ENCODE results near the gene TUBA1C. TPM values are rescaled to one million over a fixed set of nuclear protein-coding genes. Genes with fewer than 3 reads are reported as not detected.

The TUBA1C gene
- total and polyA plus RNA-seq, 9 of the 15 experiments (the other 6 are each of a cell fraction or from before 2014, with no cell fraction given), result 755 to 3,012 (median 914) TPM

GRCh38 chr12:49264873-49265792, at the start of gene TUBA1C (continued):
- TF ChIP-seq U2AF1 (optimal IDR thresholded peaks at IDR 0.05; ENCODE audit: low read depth, low read length) (no peak), ZBTB34 (CRISPR knock-in tag; IDR thresholded peaks at IDR 0.05) (no peak), FIP1L1 (IDR thresholded peaks at IDR 0.05; ENCODE audit: low read depth, low read length, poor library complexity, severe bottlenecking) (peak; percentile 98), ZNF780A (CRISPR knock-in tag; IDR thresholded peaks at IDR 0.05) (no peak), CEBPB (tag; IDR thresholded peaks at IDR 0.05) (no peak), PHF21A (IDR thresholded peaks at IDR 0.05; ENCODE audit: borderline replicate concordance, low read depth) (0 out of 2 replicates have a peak, but pooled peaks have one; percentile 1), ZNF282 (CRISPR knock-in tag; IDR thresholded peaks at IDR 0.05) (0 out of 2 replicates have a peak, but pooled peaks have one; percentile 22), TGIF2 (CRISPR knock-in tag; IDR thresholded peaks at IDR 0.05) (peak; percentile 88; the same call in 1 of the 2 replicates), ATF4 (CRISPR knock-in tag; IDR thresholded peaks at IDR 0.05) (no peak), POLR2G (IDR thresholded peaks at IDR 0.05; ENCODE audit: low read depth, low read length) (peak; percentile 99), ZBTB1 (CRISPR knock-in tag; IDR thresholded peaks at IDR 0.05; ENCODE audit: borderline replicate concordance, low read depth) (no peak; the same call in 1 of the 2 replicates), CHD4 (IDR thresholded peaks at IDR 0.05; ENCODE audit: insufficient read depth, insufficient replicate concordance, low read depth, low read length, poor library complexity, severe bottlenecking) (no peak), GTF2E2 (tag; IDR thresholded peaks at IDR 0.05) (peak; percentile 98)

Measured in K562 (cell line).